ENCODE measurements around the gene IRF8. TPM values are rescaled to one million over a fixed set of nuclear protein-coding genes. Genes with fewer than 3 reads are reported as not detected.
"Not testable (repeated sequence)": the region's sequence is repeated elsewhere in the genome, so short reads cannot be mapped to it uniquely, and the experiment has no call there.

The IRF8 gene
- total RNA-seq, 1 experiment from 2014 or later: 5.0 TPM

DNA sequence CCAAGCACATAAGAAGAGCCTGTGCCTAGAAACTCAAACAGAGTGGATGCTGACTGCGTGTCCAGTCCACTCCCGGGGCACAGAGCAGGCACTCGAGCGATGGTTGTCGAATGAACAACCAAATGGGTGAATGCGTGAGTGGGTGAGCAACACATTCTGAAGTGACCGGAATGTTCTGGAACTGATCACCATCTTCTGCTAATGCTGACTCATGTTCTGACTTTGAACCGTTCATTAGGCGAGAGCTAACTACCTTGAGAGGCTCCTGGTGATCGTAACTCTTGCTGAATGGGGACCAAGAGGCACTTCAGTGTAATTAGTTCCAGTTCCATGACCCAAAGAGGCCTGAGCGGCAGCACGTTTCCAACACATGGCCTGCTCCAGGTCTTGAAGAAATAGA lies 37.9 kb downstream of the IRF8 start:
- BruUV-seq (replicated peaks): no TSS peak

DNA sequence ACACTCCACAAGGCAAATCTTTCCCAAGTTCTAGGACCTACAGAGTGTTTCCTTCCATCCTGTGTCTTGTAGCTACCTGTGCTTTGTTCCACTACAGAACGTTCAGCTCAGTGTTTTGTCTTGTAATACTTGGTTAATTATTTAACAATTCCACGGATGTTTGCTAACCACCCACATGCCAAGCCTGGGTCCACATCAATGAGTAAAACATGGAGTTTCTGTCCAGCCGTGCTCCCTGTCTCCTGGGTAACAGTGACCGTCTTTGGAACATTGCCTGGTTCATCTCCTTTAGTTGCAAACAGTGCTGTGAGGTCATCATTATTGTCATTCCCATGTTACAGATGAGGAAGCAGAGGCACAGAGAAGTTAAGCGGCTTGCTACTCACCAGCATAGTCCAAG lies 41.3 kb downstream of the IRF8 start:
- Mint-ChIP-seq H3K27me3 (ENCODE audit: unreplicated experiment) (peaks cover 47% of the 10 kb centered on the region), H3K4me3 (ENCODE audit: low read depth, unreplicated experiment) (peak overlapping the region; percentile 24), H3K27ac (ENCODE audit: unreplicated experiment) (peak overlapping the region; percentile 48), H3K36me3 (ENCODE audit: insufficient read depth, unreplicated experiment) (no peaks in the 10 kb centered on the region), H3K9me3 (ENCODE audit: low read depth, unreplicated experiment) (peaks cover 3% of the 10 kb centered on the region), H3K4me1 (ENCODE audit: low read depth, unreplicated experiment) (peaks cover 19% of the 10 kb centered on the region)
- no TSS peak for BruUV-seq (replicated peaks)
- CTCF ChIA-PET: interaction anchor here (1.0 to 1.8 kb wide), 3 partner anchors 10 to 121 kb away, joined by 3 to 8 read pairs (median 5); no protein-coding TSS in a partner anchor
- TF ChIP-seq, protein P1, sequence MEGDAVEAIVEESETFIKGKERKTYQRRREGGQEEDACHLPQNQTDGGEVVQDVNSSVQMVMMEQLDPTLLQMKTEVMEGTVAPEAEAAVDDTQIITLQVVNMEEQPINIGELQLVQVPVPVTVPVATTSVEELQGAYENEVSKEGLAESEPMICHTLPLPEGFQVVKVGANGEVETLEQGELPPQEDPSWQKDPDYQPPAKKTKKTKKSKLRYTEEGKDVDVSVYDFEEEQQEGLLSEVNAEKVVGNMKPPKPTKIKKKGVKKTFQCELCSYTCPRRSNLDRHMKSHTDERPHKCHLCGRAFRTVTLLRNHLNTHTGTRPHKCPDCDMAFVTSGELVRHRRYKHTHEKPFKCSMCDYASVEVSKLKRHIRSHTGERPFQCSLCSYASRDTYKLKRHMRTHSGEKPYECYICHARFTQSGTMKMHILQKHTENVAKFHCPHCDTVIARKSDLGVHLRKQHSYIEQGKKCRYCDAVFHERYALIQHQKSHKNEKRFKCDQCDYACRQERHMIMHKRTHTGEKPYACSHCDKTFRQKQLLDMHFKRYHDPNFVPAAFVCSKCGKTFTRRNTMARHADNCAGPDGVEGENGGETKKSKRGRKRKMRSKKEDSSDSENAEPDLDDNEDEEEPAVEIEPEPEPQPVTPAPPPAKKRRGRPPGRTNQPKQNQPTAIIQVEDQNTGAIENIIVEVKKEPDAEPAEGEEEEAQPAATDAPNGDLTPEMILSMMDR (IDR thresholded peaks at IDR 0.05; ENCODE audit: unreplicated experiment): no peak
- intact Hi-C loops (cut with micrococcal nuclease; ENCODE audit: unreplicated experiment): no loop called here
- peak; percentile 46 for DNase-seq

More for the DNA sequence above, 37.9 kb downstream of the IRF8 start:
- Mint-ChIP-seq H3K27ac (ENCODE audit: unreplicated experiment) (no peak overlapping the region), H3K4me1 (ENCODE audit: low read depth, unreplicated experiment) (peaks cover 19% of the 10 kb centered on the region), H3K27me3 (ENCODE audit: unreplicated experiment) (peaks cover 43% of the 10 kb centered on the region), H3K4me3 (ENCODE audit: low read depth, unreplicated experiment) (no peak overlapping the region), H3K36me3 (ENCODE audit: insufficient read depth, unreplicated experiment) (no peaks in the 10 kb centered on the region), H3K9me3 (ENCODE audit: low read depth, unreplicated experiment) (peaks cover 3% of the 10 kb centered on the region)
- CTCF ChIA-PET: no interaction called here
- intact Hi-C loops (cut with micrococcal nuclease; ENCODE audit: unreplicated experiment): no loop called here
- TF ChIP-seq, protein P1 (IDR thresholded peaks at IDR 0.05; ENCODE audit: unreplicated experiment): no peak
- no peak for DNase-seq

DNA sequence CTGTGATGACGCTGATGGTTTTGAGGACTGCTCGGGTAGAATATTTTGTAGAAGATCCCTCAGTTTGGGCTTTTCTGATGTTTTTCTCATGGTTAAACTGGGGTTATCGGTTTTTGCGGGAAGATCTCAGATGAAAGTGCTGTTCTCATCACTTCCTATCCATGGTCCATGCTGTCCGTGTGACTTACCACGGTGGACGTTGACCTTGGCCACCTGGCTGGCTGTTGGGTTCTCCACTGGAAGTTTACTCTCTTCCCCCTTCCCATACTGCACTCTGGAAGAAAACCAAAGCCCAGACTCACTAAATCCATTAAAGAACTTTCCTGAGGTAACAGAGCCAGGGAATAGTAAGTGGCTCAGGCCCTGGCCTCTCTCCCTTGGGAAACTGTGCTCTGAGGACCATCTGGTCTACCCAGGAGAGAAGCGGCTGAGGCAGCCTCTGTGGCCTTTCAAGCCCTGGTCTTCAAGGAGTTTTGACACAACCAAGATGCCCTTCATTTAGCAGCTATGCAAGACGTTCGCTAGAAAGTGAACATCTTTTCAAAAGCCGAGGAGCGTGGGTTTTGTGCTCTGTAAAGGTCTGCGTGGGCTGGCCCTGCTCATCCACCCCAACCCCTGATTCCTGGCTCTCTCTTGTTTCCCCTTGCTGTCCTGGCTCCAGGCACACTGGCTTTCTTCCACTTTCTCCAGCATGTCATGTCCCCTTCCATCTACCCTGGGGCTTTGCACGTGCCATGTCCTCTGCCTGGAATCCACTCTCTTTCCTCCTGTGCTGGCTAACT lies 43.1 kb downstream of the IRF8 start:
- Mint-ChIP-seq H3K4me1 (ENCODE audit: low read depth, unreplicated experiment) (peaks cover 11% of the 10 kb centered on the region), H3K4me3 (ENCODE audit: low read depth, unreplicated experiment) (no peak overlapping the region), H3K36me3 (ENCODE audit: insufficient read depth, unreplicated experiment) (no peaks in the 10 kb centered on the region), H3K27ac (ENCODE audit: unreplicated experiment) (no peak overlapping the region), H3K9me3 (ENCODE audit: low read depth, unreplicated experiment) (peaks cover 3% of the 10 kb centered on the region), H3K27me3 (ENCODE audit: unreplicated experiment) (peaks cover 47% of the 10 kb centered on the region)
- CTCF ChIA-PET: no interaction called here
- BruUV-seq (replicated peaks): no TSS peak
- DNase-seq: no peak
- TF ChIP-seq, protein P1 (IDR thresholded peaks at IDR 0.05; ENCODE audit: unreplicated experiment): no peak
- intact Hi-C loops (cut with micrococcal nuclease; ENCODE audit: unreplicated experiment): no loop called here

DNA sequence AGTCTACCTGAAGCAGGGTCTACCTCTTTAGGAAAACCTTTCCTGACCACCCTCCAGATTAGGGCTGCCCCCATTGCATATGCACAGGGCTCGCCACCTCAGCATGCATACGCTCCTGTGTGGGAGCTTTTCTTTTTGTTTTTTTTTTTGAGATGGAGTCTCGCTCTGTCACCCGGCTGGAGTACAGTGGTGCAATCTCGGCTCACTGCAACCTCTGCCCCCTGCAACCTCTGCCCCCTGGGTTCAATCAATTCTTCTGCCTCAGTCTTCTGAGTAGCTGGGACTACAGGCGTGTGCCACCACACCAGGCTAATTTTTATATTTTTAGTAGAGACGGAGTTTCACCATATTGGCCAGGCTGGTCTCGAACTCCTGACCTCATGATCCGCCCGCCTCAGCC lies 43.7 kb downstream of the IRF8 start:
- CTCF ChIA-PET; H3K27ac Mint-ChIP-seq (ENCODE audit: unreplicated experiment); intact Hi-C loops (cut with micrococcal nuclease; ENCODE audit: unreplicated experiment); H3K36me3 Mint-ChIP-seq (ENCODE audit: insufficient read depth, unreplicated experiment); H3K9me3 Mint-ChIP-seq (ENCODE audit: low read depth, unreplicated experiment); H3K4me3 Mint-ChIP-seq (ENCODE audit: low read depth, unreplicated experiment); BruUV-seq (replicated peaks); DNase-seq: not testable (repeated sequence)
- peaks cover 11% of the 10 kb centered on the region for H3K4me1 Mint-ChIP-seq (ENCODE audit: low read depth, unreplicated experiment)
- H3K27me3 Mint-ChIP-seq (ENCODE audit: unreplicated experiment): peaks cover 51% of the 10 kb centered on the region

DNA sequence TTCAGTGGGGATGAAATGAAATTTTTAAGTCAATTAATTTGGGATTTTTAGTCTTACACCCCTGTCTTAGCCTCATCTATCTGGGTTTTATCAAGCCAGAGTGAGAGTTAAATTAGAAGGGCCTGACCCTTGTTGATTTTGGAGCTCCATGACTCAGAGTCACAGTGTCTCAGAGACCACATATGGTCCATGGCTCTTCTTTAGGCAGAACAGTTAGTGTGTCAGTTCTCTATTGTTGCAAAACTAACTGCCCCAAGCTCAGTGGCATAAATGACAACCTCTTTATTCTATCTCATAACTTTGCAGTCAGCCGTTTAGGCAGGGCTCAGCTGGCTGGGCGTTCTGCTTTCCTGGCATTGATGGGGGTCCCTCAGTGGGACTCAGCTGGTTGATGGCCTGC lies 44.7 kb downstream of the IRF8 start:
- intact Hi-C loops (cut with micrococcal nuclease; ENCODE audit: unreplicated experiment): no loop called here
- H3K27ac Mint-ChIP-seq (ENCODE audit: unreplicated experiment): no peak overlapping the region
- TF ChIP-seq, protein P1 (IDR thresholded peaks at IDR 0.05; ENCODE audit: unreplicated experiment): no peak
- H3K36me3 Mint-ChIP-seq (ENCODE audit: insufficient read depth, unreplicated experiment): no peaks in the 10 kb centered on the region
- peaks cover 51% of the 10 kb centered on the region for H3K27me3 Mint-ChIP-seq (ENCODE audit: unreplicated experiment)
- H3K9me3 Mint-ChIP-seq (ENCODE audit: low read depth, unreplicated experiment): peaks cover 3% of the 10 kb centered on the region
- no peak for DNase-seq
- CTCF ChIA-PET: no interaction called here
- peaks cover 11% of the 10 kb centered on the region for H3K4me1 Mint-ChIP-seq (ENCODE audit: low read depth, unreplicated experiment)
- no TSS peak for BruUV-seq (replicated peaks)
- H3K4me3 Mint-ChIP-seq (ENCODE audit: low read depth, unreplicated experiment): no peak overlapping the region

All from Calu3 (cell line).